T-helper 1 cell treated with Interleukin-12 subunit alpha and Interleukin-12 subunit beta and Interleukin-4 antibody, amounts not matched to agents 30 ng/mL and 1 ng/mL, for 36 hours (primary cell): ENCODE measurements around the gene CDY2A. TPM values are rescaled to one million over a fixed set of nuclear protein-coding genes. Genes with fewer than 3 reads are reported as not detected.
"Not testable (repeated sequence)": the region's sequence is repeated elsewhere in the genome, so short reads cannot be mapped to it uniquely, and the experiment has no call there.

Experiments
- intact Hi-C: fragments of 100-400 bp; cut with micrococcal nuclease; formaldehyde crosslinking; loops from one replicate; pipeline ENCODE4 v1.15.1; 2024
- total RNA-seq: library from RNA; stranded (reverse); gene quantifications from 2 replicates; pipeline ENCODE4 v1.2.3, GENCODE V29; 2022

Gene CDY2A, protein sequence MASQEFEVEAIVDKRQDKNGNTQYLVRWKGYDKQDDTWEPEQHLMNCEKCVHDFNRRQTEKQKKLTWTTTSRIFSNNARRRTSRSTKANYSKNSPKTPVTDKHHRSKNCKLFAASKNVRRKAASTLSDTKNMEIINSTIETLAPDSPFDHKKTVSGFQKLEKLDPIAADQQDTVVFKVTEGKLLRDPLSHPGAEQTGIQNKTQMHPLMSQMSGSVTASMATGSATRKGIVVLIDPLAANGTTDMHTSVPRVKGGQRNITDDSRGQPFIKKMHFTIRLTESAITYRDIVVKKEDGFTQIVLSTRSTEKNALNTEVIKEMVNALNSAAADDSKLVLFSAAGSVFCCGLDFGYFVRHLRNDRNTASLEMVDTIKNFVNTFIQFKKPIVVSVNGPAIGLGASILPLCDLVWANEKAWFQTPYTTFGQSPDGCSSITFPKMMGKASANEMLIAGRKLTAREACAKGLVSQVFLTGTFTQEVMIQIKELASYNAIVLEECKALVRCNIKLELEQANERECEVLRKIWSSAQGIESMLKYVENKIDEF
- total RNA-seq: not detected in 2 replicates

DNA sequence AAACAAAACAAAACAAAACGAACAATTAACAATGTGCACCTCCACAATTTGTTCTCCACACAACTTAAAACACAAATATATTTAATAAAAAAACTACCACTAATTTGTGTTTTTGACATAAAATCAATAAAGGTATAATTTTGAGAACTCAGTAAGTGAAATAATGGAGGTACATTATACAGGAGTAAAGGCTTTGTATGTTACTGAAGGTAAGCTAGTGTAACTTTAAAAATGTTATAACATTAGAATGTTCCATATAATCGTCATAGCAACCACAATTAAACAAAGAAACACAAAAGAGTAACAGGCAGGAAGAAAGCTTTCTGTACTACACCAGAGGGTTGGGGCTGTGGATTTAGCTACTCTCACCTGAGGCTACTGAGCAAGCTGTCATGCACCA is at the start of gene CDY2A:
CDY2A (plus strand) TSS at position 301 of the 400 bp plus-strand sequence. CDS start 328 bp downstream, outside the sequence.
- intact Hi-C loops: not testable (repeated sequence)

DNA sequence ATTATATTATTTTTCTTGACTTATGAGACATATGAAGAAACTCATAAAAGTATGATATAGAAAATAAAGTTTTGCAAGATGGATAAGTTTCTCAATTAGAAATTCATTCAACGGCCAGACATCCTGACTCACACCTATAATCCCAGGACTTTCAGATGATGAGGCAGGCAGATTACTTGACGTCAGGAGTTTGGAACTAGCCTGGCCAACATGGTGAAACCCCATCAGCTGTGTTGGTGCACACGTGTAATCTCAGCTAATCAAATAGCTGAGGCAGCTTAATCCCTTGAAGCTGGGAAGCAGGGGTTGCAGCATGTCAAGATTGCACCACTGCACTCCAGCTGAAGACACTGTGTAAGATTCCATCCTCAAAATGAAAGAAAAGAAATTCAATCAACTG is 28.0 kb upstream of the CDY2A start:
- intact Hi-C loops: not testable (repeated sequence)

DNA sequence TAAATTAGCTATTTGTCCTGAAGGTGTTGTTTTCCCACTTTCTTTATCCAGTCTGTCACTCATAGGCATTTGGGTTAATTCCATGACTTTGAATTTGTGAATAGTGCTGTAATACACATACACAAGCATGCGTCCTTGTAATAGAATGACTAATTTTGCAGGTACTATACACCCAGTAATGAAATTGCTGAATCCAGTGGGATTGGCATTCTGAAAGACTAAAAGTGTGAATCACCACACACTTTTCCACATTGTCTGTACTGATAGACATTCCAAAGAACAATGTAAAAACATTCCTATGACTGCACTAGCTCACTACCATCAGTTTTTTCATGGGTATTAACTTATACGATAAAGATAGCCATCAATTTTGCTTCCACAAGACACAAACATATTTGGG is 27.3 kb upstream of the CDY2A start:
- intact Hi-C loops: not testable (repeated sequence)

DNA sequence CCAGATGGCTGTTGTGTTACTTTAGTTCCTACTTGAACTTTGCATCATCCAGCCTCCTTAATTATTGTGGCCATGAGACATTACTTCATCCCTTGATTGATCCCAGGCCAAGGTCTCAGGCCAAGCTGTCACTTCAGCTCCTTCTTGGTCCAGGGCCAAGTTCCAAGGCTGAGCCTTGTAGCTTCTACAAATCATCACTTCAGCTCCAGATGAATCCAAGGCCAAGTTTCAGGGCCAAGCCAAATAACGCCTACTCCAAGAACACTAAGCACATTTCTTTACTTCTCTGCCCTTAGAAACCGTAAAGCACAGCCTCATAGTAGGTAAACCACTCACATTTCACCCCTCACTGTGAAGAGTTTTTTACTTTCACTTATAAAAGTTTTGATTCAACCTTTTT is 1.7 kb upstream of the CDY2A start:
- intact Hi-C loops: not testable (repeated sequence)

DNA sequence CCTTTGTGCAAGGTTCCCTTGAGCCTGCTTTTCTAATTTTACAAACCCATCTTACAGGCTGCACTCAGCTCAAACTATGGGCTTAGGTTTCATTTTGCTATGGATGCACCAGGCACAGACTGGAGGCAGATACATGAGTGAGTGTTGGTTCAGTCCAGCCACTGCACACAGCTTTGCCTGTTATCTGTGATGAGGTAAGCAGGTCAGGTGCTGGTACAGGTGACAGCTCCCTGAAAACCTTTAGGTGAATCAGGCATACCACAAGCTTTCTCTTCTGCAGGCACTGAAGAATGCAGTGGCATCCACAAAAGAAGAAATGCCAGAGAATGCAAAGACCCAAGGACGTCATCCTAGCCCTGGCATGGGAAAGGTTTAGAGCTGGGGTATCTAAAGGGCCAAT is 3.3 kb downstream of the CDY2A start:
- intact Hi-C loops: not testable (repeated sequence)

DNA sequence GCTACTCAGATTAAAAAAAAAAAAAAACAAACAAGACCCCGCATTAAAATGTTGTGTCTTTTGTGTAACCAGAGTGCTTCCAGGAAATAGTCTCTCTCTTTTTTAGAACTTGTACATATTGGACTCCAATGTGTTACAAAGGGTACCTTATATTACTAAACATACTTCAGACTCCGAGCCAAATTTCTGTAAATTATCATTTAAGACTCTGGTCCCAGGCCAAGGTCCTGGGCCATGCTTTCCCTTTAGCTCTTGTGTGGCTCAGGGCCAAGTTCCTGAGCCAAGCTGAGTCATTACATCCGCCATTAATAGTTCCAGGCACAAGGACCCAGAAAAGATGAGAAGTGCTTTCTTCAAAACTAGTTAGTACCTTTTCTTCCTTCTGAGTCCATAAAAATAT is 4.6 kb downstream of the CDY2A start:
- intact Hi-C loops: not testable (repeated sequence)

DNA sequence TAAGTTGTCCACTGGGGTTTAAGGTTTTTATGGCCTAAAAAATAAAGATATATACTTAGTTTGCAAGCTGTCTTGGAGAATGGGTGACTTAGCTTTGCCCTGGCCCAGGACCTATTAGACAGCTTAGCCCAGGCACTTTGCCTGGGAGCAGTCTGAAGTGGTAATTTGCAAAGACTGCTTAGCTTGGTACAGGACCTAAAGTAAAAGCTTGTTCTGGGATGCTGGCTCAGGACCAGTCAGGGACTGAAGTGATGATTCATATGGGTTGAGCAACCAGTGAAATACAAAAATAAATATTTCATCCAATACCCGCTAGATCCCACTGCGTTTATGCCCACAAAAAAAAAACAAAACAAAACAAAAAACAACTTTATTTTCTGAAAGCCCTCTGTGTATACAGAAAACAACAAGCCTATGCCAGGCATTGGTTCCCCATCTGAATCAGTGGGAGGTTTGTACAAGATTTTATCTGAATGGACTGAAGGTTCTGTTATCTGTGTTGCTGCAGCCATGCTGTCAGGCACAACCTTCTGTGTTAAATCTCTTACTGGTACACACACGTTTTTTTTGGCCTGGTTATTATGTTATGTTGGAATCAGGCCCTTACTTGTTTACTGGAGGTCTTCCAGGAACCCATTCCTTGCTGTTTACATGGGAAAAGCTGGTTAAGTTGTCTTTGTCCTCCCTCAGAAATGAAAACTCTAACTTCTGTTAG is 8.7 kb downstream of the CDY2A start:
- intact Hi-C loops: not testable (repeated sequence)

DNA sequence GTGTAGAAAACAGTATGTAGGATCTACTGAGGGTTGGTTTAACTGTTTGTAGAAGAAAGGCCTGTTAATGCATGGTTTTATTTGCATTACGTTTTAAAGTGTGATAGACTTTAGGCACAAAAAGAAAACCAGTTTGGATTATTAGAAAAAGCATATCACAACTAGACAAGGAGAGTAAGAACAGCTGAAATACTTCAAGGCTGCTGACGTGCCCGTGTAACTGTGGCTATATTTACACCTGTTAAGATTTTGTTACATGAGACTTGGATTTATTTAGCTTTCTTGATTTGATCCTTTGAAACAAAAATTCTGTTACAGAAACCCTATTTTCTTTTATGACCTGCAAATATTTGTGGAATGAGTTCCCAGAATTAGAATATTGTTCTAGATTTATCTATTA is 9.3 kb downstream of the CDY2A start:
- intact Hi-C loops: not testable (repeated sequence)

DNA sequence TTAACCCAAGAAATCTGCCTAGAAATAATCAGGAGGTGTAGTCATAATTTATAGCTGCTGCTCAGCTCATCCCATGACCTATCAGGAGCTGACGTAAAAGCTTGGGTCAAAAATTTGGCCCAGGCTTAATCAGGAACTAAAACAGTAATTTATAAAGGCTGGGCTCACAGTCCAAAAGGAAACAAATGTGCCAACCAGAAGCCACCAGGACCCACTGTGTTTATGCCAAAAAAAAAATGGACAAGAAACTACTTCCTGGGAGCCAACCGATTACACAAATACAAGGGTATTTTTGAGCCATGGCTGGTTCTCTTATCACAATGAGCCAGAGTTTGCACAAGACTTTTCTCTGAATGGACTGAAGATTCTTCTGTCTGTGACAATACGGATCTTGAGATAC is 19.4 kb downstream of the CDY2A start:
- intact Hi-C loops: not testable (repeated sequence)

DNA sequence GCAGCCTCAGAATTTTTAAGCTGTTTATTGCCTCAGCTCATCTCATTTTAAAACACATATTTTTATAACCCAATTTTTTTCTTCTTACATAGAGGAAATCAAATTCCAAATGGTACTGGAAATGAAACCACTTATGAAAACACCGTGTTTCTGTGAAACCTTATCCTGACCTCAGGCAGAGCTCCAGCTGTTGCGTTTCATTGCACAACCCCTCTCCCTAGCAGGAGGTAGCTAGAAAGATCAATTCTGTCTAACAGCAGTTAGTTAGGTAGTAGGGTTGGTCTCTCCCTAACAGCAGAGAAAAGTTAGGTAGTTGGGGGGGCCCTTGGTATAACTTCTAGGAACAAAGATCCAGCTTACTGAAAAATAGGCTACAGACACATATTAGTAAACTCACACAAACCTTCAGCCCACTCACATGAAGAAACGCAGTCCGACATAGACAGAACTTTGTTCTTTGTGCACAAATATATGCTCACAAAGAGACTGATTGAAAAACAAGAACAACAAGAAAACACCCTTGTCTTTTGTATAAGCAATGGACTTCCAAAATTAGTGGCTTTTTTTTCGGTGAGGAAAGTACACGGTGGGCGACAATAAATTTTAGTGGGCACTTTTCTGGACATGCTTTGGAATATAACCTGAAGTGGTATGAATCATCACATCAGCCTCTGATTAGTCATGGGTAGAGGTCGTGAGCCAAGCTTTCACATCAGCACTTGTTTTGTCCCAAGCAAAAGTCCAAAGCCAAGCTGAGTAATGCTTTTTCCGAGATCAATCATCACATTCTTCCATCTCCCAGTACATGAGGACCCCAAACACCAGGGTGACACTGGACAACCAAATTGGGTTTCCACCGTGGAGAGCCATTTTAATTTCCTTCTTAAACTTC is 22.8 kb downstream of the CDY2A start:
- intact Hi-C loops: not testable (repeated sequence)

DNA sequence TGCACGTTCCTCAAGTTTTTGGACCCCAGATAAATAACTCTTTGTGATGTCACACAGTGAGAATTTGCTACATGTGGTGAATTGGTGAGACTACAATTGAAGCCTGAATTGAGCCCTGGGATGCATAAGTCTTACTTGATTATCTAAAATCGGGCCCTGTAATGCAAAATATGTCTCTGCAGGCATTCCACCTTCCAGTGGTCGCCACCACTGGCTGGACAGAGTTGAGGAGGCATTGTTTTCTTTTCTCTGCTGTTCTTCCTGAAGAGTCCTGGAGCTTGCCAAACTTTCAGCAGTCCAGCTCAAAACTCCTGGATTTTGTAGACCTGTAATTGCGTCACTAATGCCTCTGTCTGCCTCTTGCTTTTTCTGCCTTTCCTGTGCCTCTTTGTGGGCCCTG is 23.5 kb downstream of the CDY2A start:
- intact Hi-C loops: not testable (repeated sequence)

DNA sequence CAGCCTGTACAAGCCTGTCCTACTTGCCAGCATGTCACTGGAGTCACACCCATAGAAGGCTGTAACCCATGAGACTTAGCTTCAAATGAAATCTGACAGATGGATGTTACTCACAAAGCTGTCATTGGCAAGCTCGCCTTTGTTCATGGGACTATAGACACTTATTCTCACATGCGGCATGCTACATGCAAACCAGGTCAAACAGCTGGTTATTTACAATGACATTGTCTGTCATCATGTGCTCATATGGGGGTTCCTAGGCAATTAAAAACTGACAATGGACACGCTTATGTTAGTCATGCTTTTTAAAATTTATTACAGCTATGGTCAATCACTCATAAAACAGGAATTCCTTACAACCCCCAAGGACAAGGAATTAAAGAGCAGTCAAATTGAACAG is 30.9 kb downstream of the CDY2A start:
- intact Hi-C loops: not testable (repeated sequence)

DNA sequence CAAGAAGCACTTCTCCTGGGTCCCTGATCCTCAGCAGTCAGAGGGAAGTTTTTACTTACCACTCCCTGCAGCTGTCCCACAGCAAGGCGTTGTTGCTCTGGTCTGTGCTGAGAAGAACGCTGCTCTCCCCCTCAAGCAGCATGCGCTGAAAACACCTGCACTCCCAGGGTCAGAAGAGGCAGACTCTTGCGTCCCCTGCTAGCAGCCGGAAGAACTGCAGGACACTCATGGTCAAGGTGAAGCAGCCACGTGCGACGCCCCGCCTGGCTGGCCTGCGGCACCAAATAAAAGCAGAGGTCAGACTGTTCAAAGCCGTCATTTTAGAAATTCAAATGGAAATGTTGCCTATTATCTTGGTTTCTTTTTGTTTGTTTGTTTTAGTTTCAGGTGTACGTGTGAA is 47.9 kb downstream of the CDY2A start:
- intact Hi-C loops: not testable (repeated sequence)

Other genes with a start within 250 kb of the CDY2A start
- gene CDY2B, start 145.6 kb upstream of the CDY2A start, total RNA-seq: not detected in 2 replicates